ENCODE measurements around the gene PCSK5.
"Not testable (repeated sequence)": the region's sequence is repeated elsewhere in the genome, so short reads cannot be mapped to it uniquely, and the experiment has no call there.

PCSK5 gene

GRCh38 chr9:75891277-75891741, 836 bp downstream of the PCSK5 start:
- DNase-seq = peak in 1 of 2 donors; percentile 47

GRCh38 chr9:75891771-75892215, 1.3 kb downstream of the PCSK5 start:
- DNase-seq = no peak

DNA sequence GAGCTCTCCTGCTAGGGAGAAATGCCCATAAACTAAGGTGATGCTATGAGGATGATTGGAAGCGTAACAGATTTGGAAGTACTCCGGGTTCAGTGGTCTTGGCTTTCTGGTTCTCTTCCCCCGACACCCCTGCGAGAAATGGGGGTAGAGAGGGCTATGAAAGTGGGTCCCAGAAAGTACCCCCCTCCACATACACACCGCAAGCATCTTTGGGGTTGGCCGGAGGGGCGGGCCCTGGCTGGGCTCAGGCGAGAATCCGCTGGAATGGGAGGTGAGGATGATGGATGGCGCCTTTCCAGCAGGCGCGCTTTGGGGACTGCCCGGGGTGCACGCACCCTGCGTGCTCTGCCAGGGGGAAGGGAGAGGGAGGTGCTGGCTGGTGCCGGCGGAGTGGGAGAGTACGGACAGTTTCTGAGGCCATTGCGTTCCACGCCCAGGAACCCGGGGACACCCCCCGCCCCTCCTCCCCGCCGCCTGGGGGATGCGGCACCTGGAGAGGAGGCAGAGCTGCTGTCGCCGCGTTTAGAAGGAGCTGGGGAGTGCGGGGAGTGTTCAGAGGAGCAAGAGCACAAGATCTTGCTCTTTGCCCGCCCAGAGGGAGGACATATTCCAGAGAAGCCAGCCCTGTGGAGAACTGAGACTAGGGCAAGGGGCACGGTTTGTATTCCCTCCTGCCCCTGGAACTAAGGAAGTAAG, 1.9 kb downstream of the PCSK5 start:
- DNase-seq = no peak

- no peak for DNase-seq
These were observed 2.6 kb downstream of the PCSK5 start for GRCh38 chr9:75893106-75893505.

- no peak for DNase-seq
These were observed 4.1 kb downstream of the PCSK5 start for GRCh38 chr9:75894566-75894965.

- no peak for DNase-seq
These were observed 4.6 kb downstream of the PCSK5 start for GRCh38 chr9:75895112-75895511.

DNA sequence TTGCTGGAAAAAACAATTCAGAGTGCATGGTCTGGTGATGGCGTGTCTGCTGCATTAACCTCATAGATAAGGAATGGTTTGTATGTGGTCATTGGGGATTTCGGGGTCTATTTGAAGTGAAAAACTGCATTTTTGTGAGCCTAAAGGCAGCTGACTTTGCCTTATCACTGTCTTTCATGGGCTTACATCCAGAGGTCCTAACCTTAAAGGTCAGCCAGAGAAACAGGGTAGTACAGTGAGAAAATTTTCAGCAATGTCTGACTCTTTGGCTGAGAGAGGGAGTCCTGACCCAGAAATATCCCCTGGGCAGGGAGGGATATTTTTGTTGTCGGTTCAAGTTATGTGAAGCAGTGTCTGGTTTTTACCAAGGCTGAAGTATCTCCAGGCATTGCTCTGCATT, 5.7 kb downstream of the PCSK5 start:
- DNase-seq = no peak

GRCh38 chr9:75900893-75901524, 10.5 kb downstream of the PCSK5 start:
- DNase-seq = not testable (repeated sequence)

DNA sequence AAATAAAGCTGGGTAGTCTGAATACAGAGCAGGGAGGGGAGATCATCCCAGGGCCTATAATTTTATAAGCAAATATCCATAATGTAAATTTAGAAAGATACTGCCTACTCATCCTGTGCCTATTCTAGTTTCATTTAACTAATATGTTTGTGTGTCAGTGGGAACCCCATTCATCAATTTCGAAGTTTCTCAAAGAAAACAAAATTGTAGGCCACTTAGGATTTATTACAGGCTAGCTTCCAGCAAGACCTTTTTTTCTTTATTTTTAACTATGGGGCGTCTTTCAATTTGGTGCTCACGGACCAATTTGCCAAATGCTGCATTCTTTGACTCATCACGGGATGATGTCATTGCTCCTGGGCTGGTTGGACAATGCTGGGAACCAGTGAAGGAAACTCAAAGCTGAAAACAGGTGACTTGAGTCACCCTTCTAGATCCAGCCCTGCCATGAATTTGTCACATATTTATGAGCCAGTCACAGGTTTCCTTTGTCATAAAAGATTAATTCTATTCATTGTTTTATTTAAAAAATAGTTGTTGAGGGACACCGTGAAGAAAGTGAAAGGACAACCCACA, 13.4 kb downstream of the PCSK5 start:
- no peak for DNase-seq

- DNase-seq = no peak
These were observed 13.9 kb downstream of the PCSK5 start for GRCh38 chr9:75904364-75904763.

GRCh38 chr9:75906531-75906930, 16.1 kb downstream of the PCSK5 start:
- no peak for DNase-seq

- no peak for DNase-seq
These were observed 16.9 kb downstream of the PCSK5 start for GRCh38 chr9:75907329-75907728.

DNA sequence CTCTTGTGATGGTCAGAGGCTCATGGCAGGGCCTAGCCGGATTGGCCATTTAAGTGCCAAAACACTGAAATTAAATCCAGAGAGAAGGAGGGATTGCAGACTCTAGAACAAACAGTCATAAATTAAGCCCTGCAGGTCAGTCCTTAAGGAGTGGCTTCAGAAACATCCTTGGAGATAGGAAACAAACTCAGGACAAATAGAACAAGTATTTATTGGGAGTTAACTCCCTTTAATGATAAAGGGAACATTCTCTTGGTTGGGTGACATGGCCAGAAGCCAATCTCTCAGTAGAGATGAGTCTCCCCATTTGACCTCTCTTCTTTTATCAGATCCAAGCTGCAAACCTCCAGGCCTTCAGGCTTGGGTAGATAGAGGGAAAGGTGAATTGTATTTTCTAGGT, 17.4 kb downstream of the PCSK5 start:
- DNase-seq = no peak

GRCh38 chr9:75909776-75910175, 19.3 kb downstream of the PCSK5 start:
- DNase-seq = no peak

GRCh38 chr9:75910731-75911130, 20.3 kb downstream of the PCSK5 start:
- no peak for DNase-seq

GRCh38 chr9:75911390-75911789, 20.9 kb downstream of the PCSK5 start:
- no peak for DNase-seq

- no peak for DNase-seq
These were observed 22.5 kb downstream of the PCSK5 start for GRCh38 chr9:75912951-75913350.

GRCh38 chr9:75914002-75914401, 23.5 kb downstream of the PCSK5 start:
- DNase-seq = no peak

DNA sequence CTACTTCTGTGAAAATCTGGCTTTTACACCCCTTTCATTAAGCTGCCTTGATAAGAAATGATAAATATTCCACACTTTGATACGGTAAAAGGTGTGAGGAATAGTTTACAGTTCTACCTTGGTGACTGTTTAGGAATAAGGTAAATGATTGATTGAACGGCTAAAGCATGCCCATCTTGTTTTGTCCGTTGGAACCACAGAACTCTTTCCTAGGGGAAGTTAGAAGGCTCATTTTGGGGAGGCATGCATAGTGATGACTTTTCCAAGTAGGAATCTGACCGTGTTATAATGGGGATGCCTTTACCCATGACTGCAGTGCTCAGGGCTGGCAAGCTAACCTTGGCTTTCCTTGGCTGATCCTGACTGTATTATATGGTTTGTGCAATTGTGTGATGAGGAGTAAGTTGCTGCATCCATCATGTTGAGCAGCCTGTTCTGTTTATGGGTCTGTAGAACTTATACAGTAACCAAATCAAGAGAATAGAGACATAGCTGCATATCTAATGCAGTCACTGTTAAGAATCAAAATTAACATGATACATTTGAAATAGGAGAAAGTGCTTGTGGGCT, 24.5 kb downstream of the PCSK5 start:
- no peak for DNase-seq

DNA sequence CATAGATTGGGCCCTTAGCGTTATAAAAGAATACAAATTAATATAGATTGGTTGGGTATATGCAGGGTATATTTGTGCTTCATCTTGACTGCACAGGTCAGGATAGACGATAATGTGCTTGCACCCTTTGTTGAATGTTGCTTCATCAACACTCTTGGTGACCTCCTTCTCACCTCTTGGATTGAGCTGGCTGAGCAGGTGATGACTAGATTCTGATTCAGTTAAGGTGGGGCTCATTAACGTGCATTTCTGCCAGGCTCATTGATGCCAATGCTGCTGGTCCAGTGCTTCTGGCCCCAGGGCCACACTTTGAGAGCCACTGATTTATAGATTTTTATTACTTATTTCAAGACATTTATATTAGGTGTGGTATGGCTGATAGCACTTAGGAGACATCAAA, 27.7 kb downstream of the PCSK5 start:
- DNase-seq = no peak

DNA sequence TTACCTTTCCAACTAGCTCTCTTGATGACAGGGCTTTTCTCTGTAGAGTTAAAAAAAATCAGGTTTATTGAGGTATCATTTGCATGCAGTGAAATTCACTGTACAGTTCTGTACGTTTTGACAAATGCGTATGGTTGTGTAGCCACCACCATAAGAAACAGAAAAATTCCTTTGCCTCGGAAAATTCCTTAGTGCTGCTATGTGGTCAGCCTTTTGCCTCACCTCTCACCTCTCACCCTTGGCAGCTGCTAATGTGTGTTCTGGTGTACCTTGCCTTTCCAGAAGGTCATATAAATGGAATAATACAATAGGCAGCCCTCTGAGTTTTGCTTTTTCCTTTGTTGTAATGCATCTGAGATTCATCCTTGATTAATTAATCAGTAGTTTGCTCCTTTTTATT, 28.4 kb downstream of the PCSK5 start:
- DNase-seq = no peak

- no peak for DNase-seq
These were observed 31.1 kb downstream of the PCSK5 start for GRCh38 chr9:75921391-75922127.

DNA sequence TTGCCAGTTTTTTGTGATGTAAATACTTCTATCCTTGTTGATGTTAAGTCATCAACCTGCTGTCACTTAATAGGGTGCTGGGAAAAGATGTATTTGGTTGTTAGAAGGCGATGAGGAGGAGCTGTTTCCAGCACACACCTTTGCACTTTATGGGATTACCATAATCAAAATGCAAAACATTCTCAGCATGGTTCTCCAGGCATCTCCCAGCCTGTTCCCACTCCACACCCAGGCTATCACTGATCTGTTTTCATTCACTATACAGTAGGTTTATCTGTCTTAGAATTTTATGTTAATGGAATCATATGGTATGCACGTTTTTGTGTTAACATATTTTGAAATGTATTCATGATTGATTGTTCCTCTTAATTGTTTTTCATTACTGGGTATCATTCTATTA, 35.9 kb downstream of the PCSK5 start:
- DNase-seq = no peak
